Stimulated activated naive CD4-positive, alpha-beta T cell (primary cell): ENCODE results near the gene NTNG2.

ENCODE experiments used
- DNase-seq, 6 experiments: peaks; one replicate each; lab custom pipeline; 2025; lab: John Stamatoyannopoulos, UW

NTNG2 gene

GRCh38 chr9:132201780-132202703 lies 40.2 kb downstream of the NTNG2 start:
- DNase-seq: no peak

GRCh38 chr9:132204883-132205282 lies 43.0 kb downstream of the NTNG2 start:
- no peak for DNase-seq

- DNase-seq: no peak
These were observed 45.4 kb downstream of the NTNG2 start for GRCh38 chr9:132207215-132207614.

GRCh38 chr9:132207839-132208615 lies 46.2 kb downstream of the NTNG2 start:
- DNase-seq: no peak

GRCh38 chr9:132209228-132209627 lies 47.4 kb downstream of the NTNG2 start:
- DNase-seq: no peak

GRCh38 chr9:132210472-132211145 lies 48.8 kb downstream of the NTNG2 start:
- no peak for DNase-seq

- no peak for DNase-seq
These were observed 49.7 kb downstream of the NTNG2 start for GRCh38 chr9:132211570-132211969.

GRCh38 chr9:132214027-132214622 lies 52.3 kb downstream of the NTNG2 start:
- no peak for DNase-seq

- DNase-seq: no peak
These were observed 55.2 kb downstream of the NTNG2 start for GRCh38 chr9:132216861-132217619.

GRCh38 chr9:132218208-132218607 lies 56.4 kb downstream of the NTNG2 start:
- no peak for DNase-seq

GRCh38 chr9:132221941-132222340 lies 60.1 kb downstream of the NTNG2 start:
- DNase-seq: no peak

- DNase-seq: no peak
These were observed 62.8 kb downstream of the NTNG2 start for GRCh38 chr9:132224645-132225044.

GRCh38 chr9:132226571-132227430 lies 64.9 kb downstream of the NTNG2 start:
- no peak for DNase-seq

GRCh38 chr9:132228062-132228461 lies 66.2 kb downstream of the NTNG2 start:
- no peak for DNase-seq

- DNase-seq: no peak
These were observed 68.7 kb downstream of the NTNG2 start for GRCh38 chr9:132230605-132231004.

- DNase-seq: no peak
These were observed 69.3 kb downstream of the NTNG2 start for GRCh38 chr9:132231019-132231701.

- no peak for DNase-seq
These were observed 70.7 kb downstream of the NTNG2 start for GRCh38 chr9:132232522-132232921.

GRCh38 chr9:132233138-132233537 lies 71.3 kb downstream of the NTNG2 start:
- DNase-seq: no peak

- DNase-seq: no peak
These were observed 72.7 kb downstream of the NTNG2 start for GRCh38 chr9:132234535-132234934.

- no peak for DNase-seq
These were observed 73.3 kb downstream of the NTNG2 start for GRCh38 chr9:132235125-132235524.
